A549 (cell line): ENCODE data around the gene AP4E1.

ENCODE experiments used
- CEBPB ChIP-seq, 2 experiments: fragments of >200 bp in 1 of 2; sonication (Bioruptor Twin) in 1 of 2; formaldehyde crosslinking in 1 of 2; IDR thresholded peaks; 2 replicates each; pipeline ENCODE4 v1.6.1; 2012 to 2016
- CTCF ChIP-seq: fragments of >200 bp; sonication (Bioruptor Twin); formaldehyde crosslinking; IDR thresholded peaks from 3 replicates; pipeline ENCODE4 v1.5.1; 2016
- EP300 ChIP-seq, 2 experiments: fragments of >200 bp; sonication (Bioruptor Twin); formaldehyde crosslinking; IDR thresholded peaks; 2 replicates in 1 of 2; 3 replicates in 1 of 2; pipeline ENCODE4 v1.6.1; 2016 to 2017
- MAX ChIP-seq: IDR thresholded peaks from 2 replicates; pipeline ENCODE4 v1.6.1; 2012
- POLR2A ChIP-seq: IDR thresholded peaks from 2 replicates; pipeline ENCODE4 v1.6.1; 2012; ENCODE audit warnings: mild to moderate bottlenecking, low read length
- RFX5 ChIP-seq: fragments of 450-650 bp; IDR thresholded peaks from 2 replicates; pipeline ENCODE4 v1.7.1; 2014; ENCODE audit warnings: antibody characterized with exemption, mild to moderate bottlenecking, moderate library complexity
- SMC3 ChIP-seq: fragments of >200 bp; sonication (Bioruptor Twin); formaldehyde crosslinking; IDR thresholded peaks from 3 replicates; pipeline ENCODE4 v1.6.1; 2018; ENCODE audit warnings: inconsistent platforms

- TF ChIP-seq POLR2A (no peak), CTCF (no peak), MAX (no peak), RFX5 (no peak), SMC3 (no peak), CEBPB (IDR thresholded peaks at IDR 0.05) (peak; percentile 7 to 25; a peak in 1 of 4 replicates), EP300 (IDR thresholded peaks at IDR 0.05) (no peak)
Measured at GRCh38 chr15:51004103-51004551, 95.6 kb downstream of the AP4E1 start.
